Astrocyte (in vitro differentiated cells and primary cell): ENCODE data around the gene DDAH1. TPM values are rescaled to one million over a fixed set of nuclear protein-coding genes. Genes with fewer than 3 reads are reported as not detected.

Experiments used
- DNase-seq: peaks from one replicate; pipeline ENCODE4 v3.0.0-alpha.2; 2010; ENCODE audit warnings: low read depth
- FAIRE-seq: peaks from 2 replicates; lab custom pipeline; 2011; peaks lifted over from hg19 to GRCh38; lab: Jason Lieb, UNC
- H2AFZ ChIP-seq: 2 replicates; pipeline ENCODE4 v1.6.0; 2012; ENCODE audit warnings: low read depth, low read length, inconsistent platforms
- H3K27ac ChIP-seq: 2 replicates; pipeline ENCODE4 v1.5.1; 2011; ENCODE audit warnings: low read depth, low read length, inconsistent platforms
- H3K27me3 ChIP-seq: 2 replicates; pipeline ENCODE4 v1.6.0; 2011; ENCODE audit warnings: low read length, inconsistent platforms; ENCODE audit not compliant: insufficient read depth
- H3K36me3 ChIP-seq: 2 replicates; pipeline ENCODE4 v1.5.1; 2011; ENCODE audit warnings: low read length, inconsistent platforms; ENCODE audit not compliant: insufficient read depth
- H3K4me1 ChIP-seq: 2 replicates; pipeline ENCODE4 v1.5.1; 2011; ENCODE audit warnings: low read length, inconsistent platforms; ENCODE audit not compliant: insufficient read depth
- H3K4me2 ChIP-seq: 2 replicates; pipeline ENCODE4 v1.6.0; 2012; ENCODE audit warnings: low read length, inconsistent platforms
- H3K4me3 ChIP-seq: 2 replicates; pipeline ENCODE4 v1.5.1; 2011; ENCODE audit warnings: low read depth, mild to moderate bottlenecking, low read length, inconsistent platforms; ENCODE audit not compliant: insufficient read depth
- H3K79me2 ChIP-seq: 2 replicates; pipeline ENCODE4 v1.6.0; 2012; ENCODE audit warnings: mild to moderate bottlenecking, low read length, inconsistent platforms; ENCODE audit not compliant: insufficient read depth
- H3K9ac ChIP-seq: 2 replicates; pipeline ENCODE4 v1.6.0; 2012; ENCODE audit warnings: mild to moderate bottlenecking, low read length, inconsistent platforms
- H3K9me3 ChIP-seq: 2 replicates; pipeline ENCODE4 v1.5.1; 2012; ENCODE audit warnings: low read depth, mild to moderate bottlenecking, low read length, inconsistent platforms; ENCODE audit not compliant: insufficient read depth
- H4K20me1 ChIP-seq: 2 replicates; pipeline ENCODE4 v1.6.0; 2012; ENCODE audit warnings: low read length, inconsistent platforms; ENCODE audit not compliant: insufficient read depth
- H3K27ac Mint-ChIP-seq: one replicate; pipeline ENCODE4 v1.8.0; 2021; ENCODE audit warnings: mild to moderate bottlenecking, mixed read lengths; ENCODE audit not compliant: unreplicated experiment
- H3K27me3 Mint-ChIP-seq: one replicate; pipeline ENCODE4 v1.8.0; 2021; ENCODE audit warnings: low read depth, mixed read lengths; ENCODE audit not compliant: unreplicated experiment
- H3K36me3 Mint-ChIP-seq: one replicate; pipeline ENCODE4 v1.8.0; 2021; ENCODE audit warnings: low read depth, mixed read lengths; ENCODE audit not compliant: unreplicated experiment
- H3K4me1 Mint-ChIP-seq: one replicate; pipeline ENCODE4 v1.8.0; 2021; ENCODE audit warnings: low read depth, mixed read lengths; ENCODE audit not compliant: unreplicated experiment
- H3K4me3 Mint-ChIP-seq: one replicate; pipeline ENCODE4 v1.8.0; 2021; ENCODE audit warnings: mild to moderate bottlenecking, moderate library complexity, mixed read lengths; ENCODE audit not compliant: unreplicated experiment
- H3K9me3 Mint-ChIP-seq: one replicate; pipeline ENCODE4 v1.8.0; 2021; ENCODE audit warnings: mild to moderate bottlenecking, mixed read lengths; ENCODE audit not compliant: unreplicated experiment
- CTCF ChIP-seq: IDR thresholded peaks from 2 replicates; pipeline ENCODE4 v1.5.1; 2011; ENCODE audit warnings: low read depth, mild to moderate bottlenecking, inconsistent platforms, low read length, moderate library complexity; ENCODE audit not compliant: insufficient read depth
- EZH2 ChIP-seq: IDR thresholded peaks from 2 replicates; pipeline ENCODE4 v1.6.1; 2012; ENCODE audit warnings: mild to moderate bottlenecking, low read length, inconsistent platforms; ENCODE audit not compliant: insufficient read depth
- total RNA-seq: library from RNA; stranded (reverse); gene quantifications from 2 replicates; pipeline ENCODE4 v1.2.1, GENCODE V29; 2021

The DDAH1 gene
- total RNA-seq, 1 donor from 2014 or later, result 112 TPM

GRCh38 chr1:85467929-85468540 is 3.1 kb upstream of the DDAH1 start:
- no peak overlapping the region for H3K4me3 Mint-ChIP-seq
- H3K27ac ChIP-seq, result no peak overlapping the region
- no peak for FAIRE-seq

GRCh38 chr1:85467036-85467435 is 2.1 kb upstream of the DDAH1 start:
- Histone ChIP-seq H3K27me3 (no peaks in the 10 kb centered on the region), H3K36me3 (peaks cover 8% of the 10 kb centered on the region), H3K9me3 (no peaks in the 10 kb centered on the region), H3K4me2 (no peak overlapping the region), H3K4me1 (peaks cover 19% of the 10 kb centered on the region), H2AFZ (no peak overlapping the region), H4K20me1 (peaks cover 31% of the 10 kb centered on the region), H3K79me2 (peaks cover 45% of the 10 kb centered on the region), H3K9ac (no peak overlapping the region), H3K27ac (no peak overlapping the region), H3K4me3 (no peak overlapping the region)
- FAIRE-seq (no peak), DNase-seq (no peak)
- Mint-ChIP-seq H3K27ac (no peak overlapping the region), H3K4me3 (no peak overlapping the region), H3K4me1 (peaks cover 12% of the 10 kb centered on the region), H3K9me3 (no peaks in the 10 kb centered on the region), H3K27me3 (no peaks in the 10 kb centered on the region), H3K36me3 (peaks cover 14% of the 10 kb centered on the region)
- TF ChIP-seq EZH2, result no peak
- TF ChIP-seq CTCF, result no peak

More at GRCh38 chr1:85467929-85468540, 3.1 kb upstream of the DDAH1 start:
- no peak for TF ChIP-seq CTCF
- TF ChIP-seq EZH2, result no peak
- Histone ChIP-seq H3K4me2 (no peak overlapping the region), H3K79me2 (peaks cover 35% of the 10 kb centered on the region), H3K4me1 (peaks cover 9% of the 10 kb centered on the region), H2AFZ (no peak overlapping the region), H3K9ac (no peak overlapping the region), H3K36me3 (peaks cover 8% of the 10 kb centered on the region), H3K9me3 (no peaks in the 10 kb centered on the region), H3K27me3 (no peaks in the 10 kb centered on the region), H3K4me3 (no peak overlapping the region), H4K20me1 (peaks cover 21% of the 10 kb centered on the region)
- no peaks in the 10 kb centered on the region for H3K27me3 Mint-ChIP-seq
- peaks cover 10% of the 10 kb centered on the region for H3K4me1 Mint-ChIP-seq
- DNase-seq, result no peak
- H3K9me3 Mint-ChIP-seq, result no peaks in the 10 kb centered on the region
- no peak overlapping the region for H3K27ac Mint-ChIP-seq
- H3K36me3 Mint-ChIP-seq, result peaks cover 14% of the 10 kb centered on the region

GRCh38 chr1:85465786-85466134 is 801 bp upstream of the DDAH1 start:
- Mint-ChIP-seq H3K36me3 (peaks cover 12% of the 10 kb centered on the region), H3K9me3 (no peaks in the 10 kb centered on the region), H3K4me3 (peak overlapping the region; percentile 80), H3K27me3 (no peaks in the 10 kb centered on the region), H3K27ac (peak overlapping the region; percentile 83), H3K4me1 (peaks cover 12% of the 10 kb centered on the region)
- H2AFZ ChIP-seq, result no peak overlapping the region
- H3K4me3 ChIP-seq, result peak overlapping the region; percentile 86
- H3K27me3 ChIP-seq, result no peaks in the 10 kb centered on the region
- DNase-seq (no peak), FAIRE-seq (no peak)
- peaks cover 3% of the 10 kb centered on the region for H3K36me3 ChIP-seq
- H3K9ac ChIP-seq, result peak overlapping the region; percentile 93
- H3K27ac ChIP-seq, result peak overlapping the region; percentile 80
- peaks cover 43% of the 10 kb centered on the region for H4K20me1 ChIP-seq
- peak overlapping the region; percentile 92 for H3K4me2 ChIP-seq
- TF ChIP-seq EZH2 (no peak), CTCF (no peak)
- no peaks in the 10 kb centered on the region for H3K9me3 ChIP-seq
- peaks cover 58% of the 10 kb centered on the region for H3K79me2 ChIP-seq
- peaks cover 19% of the 10 kb centered on the region for H3K4me1 ChIP-seq
